HL-60 (cell line): ENCODE measurements around the gene CALML3.

Experiments used
- DNase-seq, 2 experiments: peaks; one replicate each; pipeline ENCODE4 v3.0.0-alpha.2; 2010 to 2020; ENCODE audit warnings: low read depth in 1 of 2, low spot score in 1 of 2
- H3K27ac ChIP-seq: fragments of 250-450 bp; sonication (Bioruptor Pico); replicated peaks from 2 replicates; pipeline ENCODE4 v1.5.1; 2020; ENCODE audit warnings: mild to moderate bottlenecking, moderate library complexity
- H3K27me3 ChIP-seq: fragments of 250-450 bp; sonication (Bioruptor Pico); 2 replicates; pipeline ENCODE4 v1.5.1; 2021; ENCODE audit warnings: mild to moderate bottlenecking, moderate library complexity; ENCODE audit not compliant: insufficient read depth, poor library complexity, severe bottlenecking
- H3K4me3 ChIP-seq: replicated peaks from 2 replicates; pipeline ENCODE4 v1.5.1; 2011; ENCODE audit warnings: mild to moderate bottlenecking, control low read depth, low read length; ENCODE audit not compliant: insufficient read depth
- CTCF ChIP-seq: IDR thresholded peaks from one replicate; pipeline ENCODE4 v1.5.1; 2011; ENCODE audit warnings: low read length, control low read depth, inconsistent platforms; ENCODE audit not compliant: insufficient read depth
- GABPA ChIP-seq: IDR thresholded peaks from 2 replicates; pipeline ENCODE4 v1.6.1; 2012; ENCODE audit warnings: low read depth
- POLR2AphosphoS5 ChIP-seq: IDR thresholded peaks from 2 replicates; pipeline ENCODE4 v1.6.1; 2012; ENCODE audit warnings: low read depth
- REST ChIP-seq: IDR thresholded peaks from 2 replicates; pipeline ENCODE4 v1.6.1; 2012; ENCODE audit warnings: low read depth; ENCODE audit not compliant: insufficient replicate concordance
- SPI1 ChIP-seq: IDR thresholded peaks from 2 replicates; pipeline ENCODE4 v1.6.1; 2012; ENCODE audit warnings: low read depth, mild to moderate bottlenecking, borderline replicate concordance

CALML3 gene

GRCh38 chr10:5540080-5540479, 15.3 kb downstream of the CALML3 start:
- no peak for TF ChIP-seq REST
- no peak for TF ChIP-seq POLR2AphosphoS5
- TF ChIP-seq CTCF: no peak
- no peak for TF ChIP-seq SPI1
- no peak for TF ChIP-seq GABPA
- Histone ChIP-seq H3K4me3 (no peak overlapping the region), H3K27me3 (no peaks in the 10 kb centered on the region), H3K27ac (no peak overlapping the region)
- DNase-seq: no peak

GRCh38 chr10:5540891-5541290, 16.1 kb downstream of the CALML3 start:
- no peaks in the 10 kb centered on the region for H3K27me3 ChIP-seq
- H3K4me3 ChIP-seq: no peak overlapping the region
- H3K27ac ChIP-seq: no peak overlapping the region
- DNase-seq: no peak
- TF ChIP-seq POLR2AphosphoS5: no peak
- TF ChIP-seq GABPA: no peak
- TF ChIP-seq SPI1: no peak
- no peak for TF ChIP-seq REST
- no peak for TF ChIP-seq CTCF

GRCh38 chr10:5542100-5542499, 17.3 kb downstream of the CALML3 start:
- Histone ChIP-seq H3K4me3 (no peak overlapping the region), H3K27me3 (no peaks in the 10 kb centered on the region), H3K27ac (no peak overlapping the region)
- no peak for DNase-seq
- no peak for TF ChIP-seq POLR2AphosphoS5
- no peak for TF ChIP-seq GABPA
- no peak for TF ChIP-seq CTCF
- no peak for TF ChIP-seq REST
- TF ChIP-seq SPI1: no peak
